K562 (cell line): Measurements from ENCODE around the gene ROBO2.

ENCODE experiments used
- CTCF ChIP-seq, 3 experiments: IDR thresholded peaks in 2 of 3; conservative IDR thresholded peaks in 1 of 3; 2 replicates each; pipeline ENCODE4 v1.5.1; 2011 to 2012; ENCODE audit warnings: low read length in 3 of 3, mild to moderate bottlenecking in 3 of 3, control low read depth in 2 of 3, improper control_type of control experiment in 1 of 3, inconsistent platforms in 1 of 3, low read depth in 1 of 3, mixed read lengths in 1 of 3, moderate library complexity in 1 of 3; ENCODE audit not compliant: insufficient read depth in 2 of 3
- GTF2B ChIP-seq: IDR thresholded peaks from 2 replicates; pipeline ENCODE4 v1.6.1; 2011; ENCODE audit not compliant: insufficient read length; ENCODE audit errors: extremely low read depth
- KLF1 ChIP-seq: fragments of 450-650 bp; IDR thresholded peaks from 2 replicates; pipeline ENCODE4 v1.6.1; 2016; ENCODE audit warnings: missing genetic modification characterization, missing compliant biosample characterization
- OTX1 ChIP-seq: fragments of 450-650 bp; formaldehyde crosslinking; IDR thresholded peaks from 2 replicates; pipeline ENCODE4 v1.4.0; 2022; ENCODE audit warnings: mild to moderate bottlenecking
- RNF2 ChIP-seq: sonication (generic); IDR thresholded peaks from 2 replicates; pipeline ENCODE4 v1.6.1; 2016
- SIN3A ChIP-seq, 2 experiments: fragments of 150-350 bp in 1 of 2; IDR thresholded peaks; 2 replicates each; pipeline ENCODE4 v1.6.1; 2011 to 2016; ENCODE audit warnings: borderline replicate concordance in 2 of 2, low read depth in 2 of 2, low read length in 2 of 2, mild to moderate bottlenecking in 2 of 2, moderate library complexity in 2 of 2; ENCODE audit not compliant: control insufficient read depth in 1 of 2
- SREBF2 ChIP-seq: sonication (generic); formaldehyde crosslinking; IDR thresholded peaks from 2 replicates; pipeline ENCODE4 v1.4.0; 2020; ENCODE audit warnings: mild to moderate bottlenecking, missing genetic modification reagents

GRCh38 chr3:77464111-77464688 lies 424.3 kb downstream of the ROBO2 start:
- TF ChIP-seq OTX1 (CRISPR knock-in tag), result no peak
- TF ChIP-seq CTCF (IDR thresholded peaks at IDR 0.05 in 2 of 3, conservative IDR thresholded peaks at IDR 0.05 in 1 of 3; ENCODE audit: insufficient read depth in 2 of 3, low read depth in 1 of 3, low read length in 3 of 3), result no peak
- TF ChIP-seq KLF1 (tag), result no peak
- TF ChIP-seq SREBF2 (CRISPR knock-in tag), result no peak
- TF ChIP-seq GTF2B, result no peak
- TF ChIP-seq SIN3A (IDR thresholded peaks at IDR 0.05; ENCODE audit: borderline replicate concordance in 2 of 2, control insufficient read depth in 1 of 2, low read depth in 2 of 2, low read length in 2 of 2), result no peak
- no peak for TF ChIP-seq RNF2
